WTC11 (cell line): ENCODE results near the gene PRR19. TPM values are rescaled to one million over a fixed set of nuclear protein-coding genes. Genes with fewer than 3 reads are reported as not detected.

Source experiments
- ATAC-seq: fragments of 200-7000 bp; cut with Tn5 transposase; 2 replicates; pipeline ENCODE4 v1.10.0; 2021; ENCODE audit warnings: mild to moderate bottlenecking, moderate library complexity
- CTCF ChIA-PET: fragments of 300-600 bp; sonication (Branson Sonifier 250); formaldehyde crosslinking; loops from one replicate; lab custom pipeline; 2021; ENCODE audit warnings: antibody characterized with exemption; lab: Charles Lee
- POLR2A ChIA-PET: fragments of 350-600 bp; sonication (Branson Sonifier 250); formaldehyde crosslinking; loops from one replicate; lab custom pipeline; 2021; ENCODE audit warnings: antibody characterized with exemption; lab: Charles Lee
- DNase-seq: peaks from one replicate; pipeline ENCODE4 v3.0.0; 2021; ENCODE audit warnings: low spot score
- H3K27ac Mint-ChIP-seq: 2 replicates; pipeline ENCODE4 v1.8.0; 2021; ENCODE audit warnings: mixed read lengths
- H3K27me3 Mint-ChIP-seq: 2 replicates; pipeline ENCODE4 v1.8.0; 2021; ENCODE audit warnings: low read depth, mild to moderate bottlenecking, moderate library complexity, mixed read lengths
- H3K36me3 Mint-ChIP-seq: 2 replicates; pipeline ENCODE4 v1.8.0; 2021; ENCODE audit warnings: mixed read lengths
- H3K4me1 Mint-ChIP-seq: 2 replicates; pipeline ENCODE4 v1.8.0; 2022; ENCODE audit warnings: mixed read lengths
- H3K4me3 Mint-ChIP-seq: 2 replicates; pipeline ENCODE4 v1.8.0; 2021; ENCODE audit warnings: mild to moderate bottlenecking, moderate library complexity, mixed read lengths
- H3K9me3 Mint-ChIP-seq: 2 replicates; pipeline ENCODE4 v1.8.0; 2021; ENCODE audit warnings: mixed read lengths
- AFF4 ChIP-seq: sonication (generic); formaldehyde crosslinking; IDR thresholded peaks from 2 replicates; pipeline ENCODE4 v1.8.1; 2023; ENCODE audit warnings: mild to moderate bottlenecking, missing genetic modification reagents, borderline replicate concordance
- CTCF ChIP-seq: fragments of 200-600 bp; IDR thresholded peaks from 2 replicates; pipeline ENCODE4 v1.8.0; 2022; ENCODE audit warnings: antibody characterized with exemption
- FOXJ3 ChIP-seq: sonication (generic); formaldehyde crosslinking; IDR thresholded peaks from 2 replicates; pipeline ENCODE4 v1.9.0; 2021; ENCODE audit warnings: missing genetic modification reagents, mild to moderate bottlenecking, borderline replicate concordance
- GRHL2 ChIP-seq: fragments of 250-450 bp; sonication (Bioruptor Pico); IDR thresholded peaks from 2 replicates; pipeline ENCODE4 v1.8.0; 2022; ENCODE audit warnings: mild to moderate bottlenecking, moderate library complexity; ENCODE audit not compliant: insufficient replicate concordance, severe bottlenecking
- GTF2I ChIP-seq: fragments of 250-450 bp; sonication (Bioruptor Pico); conservative IDR thresholded peaks from 2 replicates; pipeline ENCODE4 v1.4.0; 2021; ENCODE audit warnings: mild to moderate bottlenecking
- IRF1 ChIP-seq: sonication (generic); formaldehyde crosslinking; IDR thresholded peaks from 2 replicates; pipeline ENCODE4 v1.8.0; 2023; ENCODE audit warnings: missing genetic modification reagents
- IRF2 ChIP-seq: sonication (generic); formaldehyde crosslinking; IDR thresholded peaks from 2 replicates; pipeline ENCODE4 v1.8.0; 2022; ENCODE audit warnings: low read depth, missing genetic modification reagents, borderline replicate concordance
- JUN ChIP-seq: sonication (generic); formaldehyde crosslinking; IDR thresholded peaks from 2 replicates; pipeline ENCODE4 v1.8.0; 2023; ENCODE audit warnings: mild to moderate bottlenecking, missing genetic modification reagents
- MYBL2 ChIP-seq: sonication (generic); formaldehyde crosslinking; IDR thresholded peaks from 2 replicates; pipeline ENCODE4 v1.8.1; 2023; ENCODE audit warnings: mild to moderate bottlenecking, moderate library complexity, missing genetic modification reagents
- NFE2L1 ChIP-seq: sonication (generic); formaldehyde crosslinking; IDR thresholded peaks from 2 replicates; pipeline ENCODE4 v1.8.1; 2023; ENCODE audit warnings: missing genetic modification reagents
- NR1H2 ChIP-seq: sonication (generic); formaldehyde crosslinking; IDR thresholded peaks from 2 replicates; pipeline ENCODE4 v1.9.0; 2021; ENCODE audit warnings: mild to moderate bottlenecking, moderate library complexity, missing genetic modification reagents
- SMAD3 ChIP-seq: sonication (generic); formaldehyde crosslinking; IDR thresholded peaks from 2 replicates; pipeline ENCODE4 v1.8.0; 2022; ENCODE audit warnings: missing genetic modification reagents, mild to moderate bottlenecking, borderline replicate concordance
- SOX15 ChIP-seq: fragments of 250-450 bp; sonication (Bioruptor Pico); IDR thresholded peaks from 2 replicates; pipeline ENCODE4 v1.9.0; 2021; ENCODE audit warnings: mild to moderate bottlenecking
- ZNF263 ChIP-seq: sonication (generic); formaldehyde crosslinking; IDR thresholded peaks from 2 replicates; pipeline ENCODE4 v1.8.1; 2022; ENCODE audit warnings: low read depth, mild to moderate bottlenecking, moderate library complexity, missing genetic modification reagents
- total RNA-seq: library from RNA; stranded (reverse); gene quantifications from 3 replicates; pipeline ENCODE4 v1.2.3, GENCODE V29; 2021
- TF ChIP-seq, protein P1 (sequence below): sonication (generic); formaldehyde crosslinking; IDR thresholded peaks from 2 replicates; pipeline ENCODE4 v1.8.1; 2022; ENCODE audit warnings: low read depth, mild to moderate bottlenecking, moderate library complexity, missing genetic modification reagents, borderline replicate concordance
- TF ChIP-seq, protein P2 (sequence below): fragments of 250-450 bp; sonication (Bioruptor Pico); IDR thresholded peaks from 2 replicates; pipeline ENCODE4 v1.9.0; 2021; ENCODE audit warnings: moderate library complexity, mild to moderate bottlenecking, inconsistent platforms, borderline replicate concordance
- TF ChIP-seq, protein P3 (sequence below): sonication (generic); formaldehyde crosslinking; IDR thresholded peaks from 2 replicates; pipeline ENCODE4 v1.8.0; 2023; ENCODE audit warnings: mild to moderate bottlenecking, missing genetic modification reagents
- TF ChIP-seq, protein P4 (sequence below): sonication (generic); formaldehyde crosslinking; IDR thresholded peaks from 2 replicates; pipeline ENCODE4 v1.8.1; 2023; ENCODE audit warnings: mild to moderate bottlenecking, missing genetic modification reagents
- TF ChIP-seq, protein P5 (sequence below): sonication (generic); formaldehyde crosslinking; conservative IDR thresholded peaks from 2 replicates; pipeline ENCODE4 v1.8.1; 2023; ENCODE audit warnings: mild to moderate bottlenecking, low read depth, missing genetic modification reagents, moderate library complexity

Gene PRR19
- total RNA-seq, 1 experiment from 2014 or later: 3.7 TPM

- Mint-ChIP-seq H3K9me3 (no peaks in the 10 kb centered on the region), H3K36me3 (no peaks in the 10 kb centered on the region), H3K4me1 (peaks cover 14% of the 10 kb centered on the region), H3K4me3 (no peak overlapping the region), H3K27me3 (peaks cover 28% of the 10 kb centered on the region), H3K27ac (no peak overlapping the region)
- DNase-seq: no peak
- TF ChIP-seq NFE2L1 (CRISPR knock-in tag) (no peak), MYBL2 (no peak), NR1H2 (no peak), ZNF263 (CRISPR knock-in tag) (no peak), GRHL2 (CRISPR knock-in tag) (no peak), FOXJ3 (CRISPR knock-in tag) (no peak), SOX15 (CRISPR knock-in tag) (no peak), IRF2 (CRISPR knock-in tag) (no peak), GTF2I (no peak), JUN (CRISPR knock-in tag) (no peak), CTCF (no peak), IRF1 (no peak), SMAD3 (no peak), AFF4 (no peak)
- TF ChIP-seq, protein P1, sequence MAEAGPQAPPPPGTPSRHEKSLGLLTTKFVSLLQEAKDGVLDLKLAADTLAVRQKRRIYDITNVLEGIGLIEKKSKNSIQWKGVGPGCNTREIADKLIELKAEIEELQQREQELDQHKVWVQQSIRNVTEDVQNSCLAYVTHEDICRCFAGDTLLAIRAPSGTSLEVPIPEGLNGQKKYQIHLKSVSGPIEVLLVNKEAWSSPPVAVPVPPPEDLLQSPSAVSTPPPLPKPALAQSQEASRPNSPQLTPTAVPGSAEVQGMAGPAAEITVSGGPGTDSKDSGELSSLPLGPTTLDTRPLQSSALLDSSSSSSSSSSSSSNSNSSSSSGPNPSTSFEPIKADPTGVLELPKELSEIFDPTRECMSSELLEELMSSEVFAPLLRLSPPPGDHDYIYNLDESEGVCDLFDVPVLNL (CRISPR knock-in tag): no peak
- TF ChIP-seq, protein P2, sequence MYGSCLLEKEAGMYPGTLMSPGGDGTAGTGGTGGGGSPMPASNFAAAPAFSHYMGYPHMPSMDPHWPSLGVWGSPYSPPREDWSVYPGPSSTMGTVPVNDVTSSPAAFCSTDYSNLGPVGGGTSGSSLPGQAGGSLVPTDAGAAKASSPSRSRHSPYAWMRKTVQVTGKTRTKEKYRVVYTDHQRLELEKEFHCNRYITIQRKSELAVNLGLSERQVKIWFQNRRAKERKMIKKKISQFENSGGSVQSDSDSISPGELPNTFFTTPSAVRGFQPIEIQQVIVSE (CRISPR knock-in tag): no peak
- TF ChIP-seq, protein P3, sequence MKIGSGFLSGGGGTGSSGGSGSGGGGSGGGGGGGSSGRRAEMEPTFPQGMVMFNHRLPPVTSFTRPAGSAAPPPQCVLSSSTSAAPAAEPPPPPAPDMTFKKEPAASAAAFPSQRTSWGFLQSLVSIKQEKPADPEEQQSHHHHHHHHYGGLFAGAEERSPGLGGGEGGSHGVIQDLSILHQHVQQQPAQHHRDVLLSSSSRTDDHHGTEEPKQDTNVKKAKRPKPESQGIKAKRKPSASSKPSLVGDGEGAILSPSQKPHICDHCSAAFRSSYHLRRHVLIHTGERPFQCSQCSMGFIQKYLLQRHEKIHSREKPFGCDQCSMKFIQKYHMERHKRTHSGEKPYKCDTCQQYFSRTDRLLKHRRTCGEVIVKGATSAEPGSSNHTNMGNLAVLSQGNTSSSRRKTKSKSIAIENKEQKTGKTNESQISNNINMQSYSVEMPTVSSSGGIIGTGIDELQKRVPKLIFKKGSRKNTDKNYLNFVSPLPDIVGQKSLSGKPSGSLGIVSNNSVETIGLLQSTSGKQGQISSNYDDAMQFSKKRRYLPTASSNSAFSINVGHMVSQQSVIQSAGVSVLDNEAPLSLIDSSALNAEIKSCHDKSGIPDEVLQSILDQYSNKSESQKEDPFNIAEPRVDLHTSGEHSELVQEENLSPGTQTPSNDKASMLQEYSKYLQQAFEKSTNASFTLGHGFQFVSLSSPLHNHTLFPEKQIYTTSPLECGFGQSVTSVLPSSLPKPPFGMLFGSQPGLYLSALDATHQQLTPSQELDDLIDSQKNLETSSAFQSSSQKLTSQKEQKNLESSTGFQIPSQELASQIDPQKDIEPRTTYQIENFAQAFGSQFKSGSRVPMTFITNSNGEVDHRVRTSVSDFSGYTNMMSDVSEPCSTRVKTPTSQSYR (CRISPR knock-in tag): no peak
- TF ChIP-seq, protein P4, sequence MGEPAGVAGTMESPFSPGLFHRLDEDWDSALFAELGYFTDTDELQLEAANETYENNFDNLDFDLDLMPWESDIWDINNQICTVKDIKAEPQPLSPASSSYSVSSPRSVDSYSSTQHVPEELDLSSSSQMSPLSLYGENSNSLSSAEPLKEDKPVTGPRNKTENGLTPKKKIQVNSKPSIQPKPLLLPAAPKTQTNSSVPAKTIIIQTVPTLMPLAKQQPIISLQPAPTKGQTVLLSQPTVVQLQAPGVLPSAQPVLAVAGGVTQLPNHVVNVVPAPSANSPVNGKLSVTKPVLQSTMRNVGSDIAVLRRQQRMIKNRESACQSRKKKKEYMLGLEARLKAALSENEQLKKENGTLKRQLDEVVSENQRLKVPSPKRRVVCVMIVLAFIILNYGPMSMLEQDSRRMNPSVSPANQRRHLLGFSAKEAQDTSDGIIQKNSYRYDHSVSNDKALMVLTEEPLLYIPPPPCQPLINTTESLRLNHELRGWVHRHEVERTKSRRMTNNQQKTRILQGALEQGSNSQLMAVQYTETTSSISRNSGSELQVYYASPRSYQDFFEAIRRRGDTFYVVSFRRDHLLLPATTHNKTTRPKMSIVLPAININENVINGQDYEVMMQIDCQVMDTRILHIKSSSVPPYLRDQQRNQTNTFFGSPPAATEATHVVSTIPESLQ (CRISPR knock-in tag): no peak
- TF ChIP-seq, protein P5, sequence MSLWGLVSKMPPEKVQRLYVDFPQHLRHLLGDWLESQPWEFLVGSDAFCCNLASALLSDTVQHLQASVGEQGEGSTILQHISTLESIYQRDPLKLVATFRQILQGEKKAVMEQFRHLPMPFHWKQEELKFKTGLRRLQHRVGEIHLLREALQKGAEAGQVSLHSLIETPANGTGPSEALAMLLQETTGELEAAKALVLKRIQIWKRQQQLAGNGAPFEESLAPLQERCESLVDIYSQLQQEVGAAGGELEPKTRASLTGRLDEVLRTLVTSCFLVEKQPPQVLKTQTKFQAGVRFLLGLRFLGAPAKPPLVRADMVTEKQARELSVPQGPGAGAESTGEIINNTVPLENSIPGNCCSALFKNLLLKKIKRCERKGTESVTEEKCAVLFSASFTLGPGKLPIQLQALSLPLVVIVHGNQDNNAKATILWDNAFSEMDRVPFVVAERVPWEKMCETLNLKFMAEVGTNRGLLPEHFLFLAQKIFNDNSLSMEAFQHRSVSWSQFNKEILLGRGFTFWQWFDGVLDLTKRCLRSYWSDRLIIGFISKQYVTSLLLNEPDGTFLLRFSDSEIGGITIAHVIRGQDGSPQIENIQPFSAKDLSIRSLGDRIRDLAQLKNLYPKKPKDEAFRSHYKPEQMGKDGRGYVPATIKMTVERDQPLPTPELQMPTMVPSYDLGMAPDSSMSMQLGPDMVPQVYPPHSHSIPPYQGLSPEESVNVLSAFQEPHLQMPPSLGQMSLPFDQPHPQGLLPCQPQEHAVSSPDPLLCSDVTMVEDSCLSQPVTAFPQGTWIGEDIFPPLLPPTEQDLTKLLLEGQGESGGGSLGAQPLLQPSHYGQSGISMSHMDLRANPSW (CRISPR knock-in tag): no peak
- ATAC-seq: no peak
- ChIA-PET CTCF (interaction anchor here (0.6 to 2.3 kb wide), 3 partner anchors 9 to 124 kb away, joined by 3 to 13 read pairs (median 5); no protein-coding TSS in a partner anchor), POLR2A (no interaction called here)
Measured at GRCh38 chr19:42315024-42315423, 13.1 kb downstream of the PRR19 start.
